ENCODE results near the gene SF1. TPM values are rescaled to one million over a fixed set of nuclear protein-coding genes. Genes with fewer than 3 reads are reported as not detected.

Gene SF1
- total and polyA plus RNA-seq, 2 of the 8 experiments (the other 6 are each of a cell fraction or from before 2014, with no cell fraction given), result 72.7 to 353 TPM

GRCh38 chr11:64745521-64746328 lies 32.6 kb downstream of the SF1 start:
- Histone ChIP-seq H2BK12ac (ENCODE audit: low read depth, low read length) (no peak overlapping the region; the same call in 1 of the 2 replicates), H3K18ac (ENCODE audit: extremely low read depth, low read length) (no peak overlapping the region; the same call in none of the 2 replicates), H3K9me3 (ENCODE audit: insufficient read depth in 2 of 2, low read depth in 1 of 2, low read length in 1 of 2) (no peaks in the 10 kb centered on the region), H3K79me1 (ENCODE audit: low read depth, low read length) (no peaks in the 10 kb centered on the region), H2BK120ac (replicated peaks; ENCODE audit: low read depth, low read length) (no peak overlapping the region), H3K27ac (ENCODE audit: low read depth, low read length) (no peak overlapping the region), H2AFZ (ENCODE audit: low read length) (no peak overlapping the region), H3K36me3 (ENCODE audit: control insufficient read depth in 2 of 4, insufficient read depth in 4 of 4, low read length in 3 of 4) (no peaks in the 10 kb centered on the region; a peak in 1 of 8 replicates), H3K56ac (replicated peaks; ENCODE audit: insufficient read length, low read depth, low read length) (no peak overlapping the region), H3K9ac (replicated peaks in 1 of 4; ENCODE audit: extremely low read depth in 1 of 4, low read depth in 3 of 4, low read length in 3 of 4) (no peak overlapping the region), H4K20me1 (replicated peaks in 1 of 2; ENCODE audit: control insufficient read depth in 1 of 2, insufficient read depth in 2 of 2, low read length in 2 of 2) (no peaks in the 10 kb centered on the region), H3K4me2 (ENCODE audit: insufficient read depth in 1 of 2, low read depth in 2 of 2, low read length in 2 of 2) (peak overlapping the region; percentile 87 to 89), H3K23ac (ENCODE audit: insufficient read length) (no peak overlapping the region), H2AK5ac (ENCODE audit: low read depth, low read length) (no peak overlapping the region), H2BK20ac (ENCODE audit: low read length) (no peak overlapping the region), H3K23me2 (ENCODE audit: low read depth, low read length) (peaks cover 35% of the 10 kb centered on the region), H3K27me3 (replicated peaks in 1 of 4; ENCODE audit: control insufficient read depth in 3 of 4, extremely low read depth in 1 of 4, insufficient read depth in 3 of 4, low read length in 3 of 4) (peaks cover 0 to 32% (median 19%) of the 10 kb centered on the region in 4 experiments; a peak in 5 of 7 replicates), H3K4me1 (replicated peaks in 1 of 4; ENCODE audit: control insufficient read depth in 3 of 4, insufficient read depth in 4 of 4, low read length in 3 of 4) (peaks cover 3 to 26% (median 20%) of the 10 kb centered on the region in 4 experiments), H3K14ac (ENCODE audit: insufficient read length) (no peak overlapping the region), H4K91ac (replicated peaks; ENCODE audit: insufficient read length, low read length) (no peak overlapping the region), H3K79me2 (ENCODE audit: control insufficient read depth in 1 of 2, insufficient read depth in 2 of 2, low read length in 2 of 2) (no peaks in the 10 kb centered on the region), H3K4ac (replicated peaks; ENCODE audit: insufficient read length, low read depth, low read length) (no peak overlapping the region), H4K8ac (ENCODE audit: extremely low read depth, insufficient read depth, low read length) (no peak overlapping the region; the same call in 1 of the 2 replicates), H4K5ac (ENCODE audit: insufficient read length, low read depth, low read length) (peak overlapping the region; percentile 22), H3K4me3 (ENCODE audit: extremely low read depth in 1 of 4, insufficient read depth in 2 of 4, low read depth in 3 of 4, low read length in 4 of 4) (peak overlapping the region; percentile 48 to 64 (median 52)), H2BK15ac (ENCODE audit: low read length) (no peak overlapping the region), H2BK5ac (ENCODE audit: low read depth, low read length) (no peak overlapping the region; the same call in 1 of the 2 replicates)
- POLR2A ChIA-PET (ENCODE audit: partially characterized antibody), result interaction anchor here (1.1 to 42.9 kb wide), 2 partner anchors 10 to 20 kb away, joined by 4 to 1087 read pairs; partner anchors contain the start of genes PYGM and SF1
- WGBS, 2 experiments (ENCODE audit: extremely low coverage in 1 of 2, insufficient coverage in 1 of 2, insufficient read length in 1 of 2, insufficient replicate concordance in 2 of 2, low coverage in 1 of 2, low lambda C conversion rate in 2 of 2, missing lambda C conversion rate in 1 of 2), result 3% methylated on average over 39 of the region's 52 CpGs; no CpG with 5 or more reads in 1 of the 2 experiments
- DNase-seq (ENCODE audit: low read depth in 1 of 2, low spot score in 2 of 2) (peak in 1 of 2 experiments; percentile 89), FAIRE-seq (peak; percentile 28)
- CTCF ChIA-PET (ENCODE audit: partially characterized antibody), result interaction anchor here (0.8 to 23.7 kb wide), 6 partner anchors 20 to 174 kb away, joined by 3 to 376 read pairs (median 28); partner anchors contain the start of gene PYGM
- TF ChIP-seq SIN3A (conservative IDR thresholded peaks at IDR 0.05 in 1 of 2, IDR thresholded peaks at IDR 0.05 in 1 of 2; ENCODE audit: low read depth in 1 of 2, low read length in 2 of 2), result 0 out of 4 replicates have a peak, but pooled peaks of 1 of the 2 experiments have one; percentile 32
- peak in 1 of 2 experiments; percentile 47; a peak in 1 of 3 replicates for TF ChIP-seq POLR2A (IDR thresholded peaks at IDR 0.05; ENCODE audit: control extremely low read depth in 1 of 2, low read depth in 2 of 2, low read length in 2 of 2)
- TF ChIP-seq HDAC2 (IDR thresholded peaks at IDR 0.05; ENCODE audit: borderline replicate concordance in 1 of 2, low read depth in 2 of 2, low read length in 2 of 2), result peak in 1 of 2 experiments; percentile 73; a peak in 1 of 4 replicates
- peak; percentile 59 for TF ChIP-seq EGR1 (IDR thresholded peaks at IDR 0.05; ENCODE audit: borderline replicate concordance, low read depth, low read length)
- TF ChIP-seq MAX (IDR thresholded peaks at IDR 0.05), result peak; percentile 6; the same call in 1 of the 2 replicates
- TF ChIP-seq SRF (IDR thresholded peaks at IDR 0.05; ENCODE audit: low read depth, low read length), result peak; percentile 57
- TF ChIP-seq NRF1 (IDR thresholded peaks at IDR 0.05; ENCODE audit: low read depth, low read length), result no peak
- no peak for TF ChIP-seq SAP30 (IDR thresholded peaks at IDR 0.05; ENCODE audit: insufficient read depth, insufficient replicate concordance, low read length)
- TF ChIP-seq TBP (IDR thresholded peaks at IDR 0.05; ENCODE audit: low read depth, low read length), result peak; percentile 39; the same call in 1 of the 2 replicates
- TF ChIP-seq GABPA (IDR thresholded peaks at IDR 0.05; ENCODE audit: borderline replicate concordance, insufficient read depth, low read length), result no peak

Measured in H1 (cell line).